Measurements from ENCODE around the gene SCG3.
A peak's percentile ranks its signal among the peaks of the same experiment; 100 is the strongest.
"Not testable (repeated sequence)": the region's sequence is repeated elsewhere in the genome, so short reads cannot be mapped to it uniquely, and the experiment has no call there.

The SCG3 gene

GRCh38 chr15:51681303-51681963, at the start of gene SCG3:
SCG3 (plus strand) TSS chr15:51681503; CDS start chr15:51681756, 253 bp downstream.
- DNase-seq: peak; percentile 18

GRCh38 chr15:51634591-51635198, 46.6 kb upstream of the SCG3 start:
- no peak for DNase-seq

GRCh38 chr15:51641490-51642130, 39.7 kb upstream of the SCG3 start:
- no peak for DNase-seq

GRCh38 chr15:51642696-51643095, 38.6 kb upstream of the SCG3 start:
- no peak for DNase-seq

- DNase-seq: no peak
Measured at GRCh38 chr15:51647128-51647562, 34.2 kb upstream of the SCG3 start.

GRCh38 chr15:51648101-51648500, 33.2 kb upstream of the SCG3 start:
- not testable (repeated sequence) for DNase-seq

- not testable (repeated sequence) for DNase-seq
Measured at GRCh38 chr15:51648643-51649042, 32.7 kb upstream of the SCG3 start.

GRCh38 chr15:51649659-51650521, 31.4 kb upstream of the SCG3 start:
- DNase-seq: no peak

GRCh38 chr15:51652084-51652668, 29.1 kb upstream of the SCG3 start:
- DNase-seq: no peak

GRCh38 chr15:51655401-51656057, 25.8 kb upstream of the SCG3 start:
- DNase-seq: not testable (repeated sequence)

- no peak for DNase-seq
Measured at GRCh38 chr15:51658664-51659063, 22.6 kb upstream of the SCG3 start.

GRCh38 chr15:51661072-51661471, 20.2 kb upstream of the SCG3 start:
- DNase-seq: no peak

- no peak for DNase-seq
Measured at GRCh38 chr15:51667478-51667877, 13.8 kb upstream of the SCG3 start.

GRCh38 chr15:51668446-51668845, 12.9 kb upstream of the SCG3 start:
- no peak for DNase-seq

- DNase-seq: no peak
Measured at GRCh38 chr15:51669381-51669780, 11.9 kb upstream of the SCG3 start.

GRCh38 chr15:51672155-51672687, 9.1 kb upstream of the SCG3 start:
- no peak for DNase-seq

- no peak for DNase-seq
Measured at GRCh38 chr15:51672913-51673857, 8.1 kb upstream of the SCG3 start.

GRCh38 chr15:51675234-51675633, 6.1 kb upstream of the SCG3 start:
- no peak for DNase-seq

- DNase-seq: no peak
Measured at GRCh38 chr15:51677021-51677420, 4.3 kb upstream of the SCG3 start.

GRCh38 chr15:51677452-51677851, 3.9 kb upstream of the SCG3 start:
- no peak for DNase-seq

- DNase-seq: no peak
Measured at GRCh38 chr15:51678096-51678495, 3.2 kb upstream of the SCG3 start.

Data from activated CD4-positive, alpha-beta T cell treated with anti-CD3 and anti-CD28 coated beads for 1 hour (primary cell).